Glomerular visceral epithelial cell (primary cell): ENCODE results near the gene CAPN15.
"Not testable (repeated sequence)": the region's sequence is repeated elsewhere in the genome, so short reads cannot be mapped to it uniquely, and the experiment has no call there.

ENCODE experiments used
- DNase-seq: peaks from one replicate; pipeline ENCODE4 v3.0.0-alpha.2; 2016; ENCODE audit errors: extremely low spot score

Gene CAPN15

GRCh38 chr16:591892-592517 is 64.5 kb downstream of the CAPN15 start:
- DNase-seq, result no peak

- no peak for DNase-seq
Observed at GRCh38 chr16:592518-593306, 65.2 kb downstream of the CAPN15 start.

- DNase-seq, result no peak
Observed at GRCh38 chr16:593406-593805, 65.9 kb downstream of the CAPN15 start.

- DNase-seq, result no peak
Observed at GRCh38 chr16:593807-594206, 66.3 kb downstream of the CAPN15 start.

GRCh38 chr16:595094-595528 is 67.6 kb downstream of the CAPN15 start:
- DNase-seq, result no peak

- DNase-seq, result no peak
Observed at GRCh38 chr16:595942-596735, 68.6 kb downstream of the CAPN15 start.

GRCh38 chr16:596736-597060 is 69.2 kb downstream of the CAPN15 start:
- no peak for DNase-seq

- not testable (repeated sequence) for DNase-seq
Observed at GRCh38 chr16:597655-598054, 70.1 kb downstream of the CAPN15 start.

GRCh38 chr16:598823-599739 is 71.6 kb downstream of the CAPN15 start:
- no peak for DNase-seq

- DNase-seq, result no peak
Observed at GRCh38 chr16:600781-601180, 73.3 kb downstream of the CAPN15 start.

GRCh38 chr16:603933-604332 is 76.4 kb downstream of the CAPN15 start:
- DNase-seq, result no peak
